Adrenal gland (tissue), 12 donors: ENCODE data around the gene LGALS16. TPM values are rescaled to one million over a fixed set of nuclear protein-coding genes. Genes with fewer than 3 reads are reported as not detected.
"Not testable (repeated sequence)": the region's sequence is repeated elsewhere in the genome, so short reads cannot be mapped to it uniquely, and the experiment has no call there.

ENCODE experiments used
- DNase-seq, 7 donors: peaks; one replicate each; pipeline ENCODE4 v3.0.0-alpha.2; 2019 to 2020
- H3K27ac ChIP-seq, 5 donors: fragments of 200-600 bp; sonication (generic) in 4 of 5; 1 replicate in 3 of 5; 2 replicates in 2 of 5; pipeline versions ENCODE4 v1.5.1 to v1.8.0; 2016 to 2020; ENCODE audit warnings: mild to moderate bottlenecking in 1 of 5
- H3K27me3 ChIP-seq: fragments of 200-600 bp; 2 replicates; pipeline ENCODE4 v1.8.0; 2021
- H3K36me3 ChIP-seq, 2 donors: fragments of 200-600 bp; replicated peaks in 1 of 2; 1 replicate in 1 of 2; 2 replicates in 1 of 2; pipeline versions ENCODE4 v1.5.1 to v1.8.0; 2018 to 2022
- H3K4me1 ChIP-seq, 2 donors: fragments of 200-600 bp; replicated peaks in 1 of 2; 1 replicate in 1 of 2; 2 replicates in 1 of 2; pipeline versions ENCODE4 v1.5.1 to v1.8.0; 2018 to 2021
- H3K4me3 ChIP-seq, 4 donors: fragments of 200-600 bp; sonication (generic) in 3 of 4; one replicate each; pipeline ENCODE4 v1.5.1; 2016 to 2018
- H3K9me3 ChIP-seq, 3 donors: fragments of 200-600 bp; sonication (generic) in 1 of 3; replicated peaks in 1 of 3; 1 replicate in 2 of 3; 2 replicates in 1 of 3; pipeline versions ENCODE4 v1.5.1 to v1.8.0; 2016 to 2021
- POLR2A ChIP-seq, 2 donors: fragments of 450-650 bp; IDR thresholded peaks; one replicate each; pipeline ENCODE4 v1.6.1; 2017; ENCODE audit warnings: antibody characterized with exemption in 2 of 2, mild to moderate bottlenecking in 2 of 2, moderate library complexity in 1 of 2
- WGBS, 4 donors: extraction: QIAGEN DNeasy Blood & Tissue Kit in 2 of 4; methylation state at CpG; one replicate each; pipeline versions ENCODE4 v1.1.5 to v1.1.7; 2013 to 2017; 5-methylcytosine and 5-hydroxymethylcytosine counted together
- intact Hi-C, 2 donors: fragments of 100-400 bp; cut with DNase I; formaldehyde crosslinking; loops; one replicate each; pipeline versions ENCODE4 v1.14.1 to v1.15.0; 2022 to 2023
- polyA plus RNA-seq, 3 donors: library from polyadenylated mRNA; stranded (reverse); fragments of 200-250 nt in 2 of 3; fragments of 350-450 nt in 1 of 3; fragmentation: Illumina TruSeq in 1 of 3; extraction: RNeasy Lipid Tissue Mini Kit (QIAGEN cat#74804) in 1 of 3; gene quantifications; one replicate each; pipeline ENCODE4 v1.2.3, GENCODE V29; 2013 to 2014
- total RNA-seq, 9 donors: library from RNA; depleted of rRNA in 4 of 9; stranded (reverse); fragments of >200 nt in 4 of 9; fragments of 120-200 nt in 1 of 9; fragmentation: NEBNext Ultra II Directional in 1 of 9; extraction: Animal tissue kit (Norgen Biotek cat#: 25700) in 1 of 9; gene quantifications; one replicate each; pipeline versions ENCODE4 v1.1.0 to v1.2.4, GENCODE V29; 2013 to 2023
- TF ChIP-seq, protein P1 (sequence below), 6 experiments: fragments of 450-650 bp in 4 of 6; fragments of 200-600 bp in 2 of 6; sonication (generic) in 1 of 6; IDR thresholded peaks; 1 replicate in 5 of 6; 2 replicates in 1 of 6; pipeline versions ENCODE4 v1.5.1 to v1.8.0; 2016 to 2021; ENCODE audit warnings: antibody characterized with exemption in 6 of 6, mild to moderate bottlenecking in 2 of 6, moderate library complexity in 1 of 6
- donor health status: healthy with polysubstance abuse.
- donor health status: Bipolar disorder and iron deficiency.
- donor health status: DM: yes; HTN: yes; CAD: no.
- donor health status: DM: no; HTN: no; CAD: no.
- donor health status: DM: no; HTN: no; CAD: no.
- donor health status: DM: yes; HTN: yes; CAD: no.

LGALS16 gene
- total and polyA plus RNA-seq, 12 donors: 1.4 TPM; not detected in 11

- Histone ChIP-seq H3K4me3 (no peak overlapping the region), H3K4me1 (no peaks in the 10 kb centered on the region), H3K36me3 (no peaks in the 10 kb centered on the region), H3K27ac (no peak overlapping the region), H3K27me3 (no peaks in the 10 kb centered on the region), H3K9me3 (no peaks in the 10 kb centered on the region)
- intact Hi-C loops: no loop called here
- 86 to 94% (median 89%) methylated on average over 4 to 5 of the region's 5 CpGs for WGBS, 4 donors
- no peak for DNase-seq
- TF ChIP-seq, protein P1, sequence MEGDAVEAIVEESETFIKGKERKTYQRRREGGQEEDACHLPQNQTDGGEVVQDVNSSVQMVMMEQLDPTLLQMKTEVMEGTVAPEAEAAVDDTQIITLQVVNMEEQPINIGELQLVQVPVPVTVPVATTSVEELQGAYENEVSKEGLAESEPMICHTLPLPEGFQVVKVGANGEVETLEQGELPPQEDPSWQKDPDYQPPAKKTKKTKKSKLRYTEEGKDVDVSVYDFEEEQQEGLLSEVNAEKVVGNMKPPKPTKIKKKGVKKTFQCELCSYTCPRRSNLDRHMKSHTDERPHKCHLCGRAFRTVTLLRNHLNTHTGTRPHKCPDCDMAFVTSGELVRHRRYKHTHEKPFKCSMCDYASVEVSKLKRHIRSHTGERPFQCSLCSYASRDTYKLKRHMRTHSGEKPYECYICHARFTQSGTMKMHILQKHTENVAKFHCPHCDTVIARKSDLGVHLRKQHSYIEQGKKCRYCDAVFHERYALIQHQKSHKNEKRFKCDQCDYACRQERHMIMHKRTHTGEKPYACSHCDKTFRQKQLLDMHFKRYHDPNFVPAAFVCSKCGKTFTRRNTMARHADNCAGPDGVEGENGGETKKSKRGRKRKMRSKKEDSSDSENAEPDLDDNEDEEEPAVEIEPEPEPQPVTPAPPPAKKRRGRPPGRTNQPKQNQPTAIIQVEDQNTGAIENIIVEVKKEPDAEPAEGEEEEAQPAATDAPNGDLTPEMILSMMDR (IDR thresholded peaks at IDR 0.05): no peak
- TF ChIP-seq POLR2A (IDR thresholded peaks at IDR 0.05): no peak
These were observed 25.7 kb downstream of the LGALS16 start for GRCh38 chr19:39681416-39681815.

- H3K4me1 ChIP-seq: no peaks in the 10 kb centered on the region
- no peak overlapping the region for H3K4me3 ChIP-seq
- 44 to 63% (median 58%) methylated on average over 5 of the region's 5 CpGs for WGBS, 4 donors
- intact Hi-C loops: no loop called here
- no peak overlapping the region for H3K27ac ChIP-seq
- no peaks in the 10 kb centered on the region for H3K36me3 ChIP-seq
- H3K27me3 ChIP-seq: no peaks in the 10 kb centered on the region
- TF ChIP-seq, protein P1 (IDR thresholded peaks at IDR 0.05): no peak
- no peak for TF ChIP-seq POLR2A (IDR thresholded peaks at IDR 0.05)
- no peak for DNase-seq
- H3K9me3 ChIP-seq: no peaks in the 10 kb centered on the region
These were observed 28.6 kb downstream of the LGALS16 start for GRCh38 chr19:39684267-39684666.

DNA sequence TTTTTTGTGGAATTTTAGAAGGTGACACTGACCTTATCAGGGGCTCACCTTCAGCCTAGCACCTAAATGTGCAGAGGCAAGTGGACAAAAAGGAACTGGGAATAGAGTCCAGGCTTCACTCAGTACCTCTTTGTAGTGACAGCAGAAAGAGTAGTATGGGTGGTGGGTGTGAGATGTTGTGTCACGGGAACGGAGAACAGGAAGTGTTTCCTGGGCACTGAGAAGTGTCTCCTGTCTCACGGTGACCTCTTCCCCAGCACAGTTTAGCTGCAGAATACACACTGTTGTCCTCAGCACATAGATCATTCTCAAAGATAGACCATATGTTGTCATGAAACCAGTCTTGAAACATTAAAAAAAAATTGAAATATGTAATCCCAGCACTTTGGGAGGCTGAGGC, 31.0 kb downstream of the LGALS16 start:
- no peaks in the 10 kb centered on the region for H3K36me3 ChIP-seq
- intact Hi-C loops: no loop called here
- no peaks in the 10 kb centered on the region for H3K9me3 ChIP-seq
- peaks cover 4% of the 10 kb centered on the region for H3K27me3 ChIP-seq
- TF ChIP-seq, protein P1 (IDR thresholded peaks at IDR 0.05): no peak
- no peak for TF ChIP-seq POLR2A (IDR thresholded peaks at IDR 0.05)
- DNase-seq: no peak
- H3K4me3 ChIP-seq: no peak overlapping the region
- whole genome bisulfite sequencing, 4 donors: 59 to 79% (median 70%) methylated on average over 3 of the region's 3 CpGs
- no peak overlapping the region for H3K27ac ChIP-seq
- no peaks in the 10 kb centered on the region for H3K4me1 ChIP-seq

GRCh38 chr19:39688637-39689036, 32.9 kb downstream of the LGALS16 start:
- 62 to 75% (median 71%) methylated on average over 4 of the region's 4 CpGs for WGBS, 4 donors
- H3K27ac ChIP-seq, DNase-seq, H3K36me3 ChIP-seq, H3K4me1 ChIP-seq, intact Hi-C loops, H3K9me3 ChIP-seq, H3K4me3 ChIP-seq, H3K27me3 ChIP-seq: not testable (repeated sequence)

- 69 to 100% (median 77%) methylated on average over 2 to 3 of the region's 3 CpGs for WGBS, 4 donors
- intact Hi-C loops: no loop called here
These were observed 36.5 kb downstream of the LGALS16 start for GRCh38 chr19:39692166-39692565.

More at GRCh38 chr19:39692166-39692565, 36.5 kb downstream of the LGALS16 start:
- TF ChIP-seq POLR2A (IDR thresholded peaks at IDR 0.05): no peak
- TF ChIP-seq, protein P1 (IDR thresholded peaks at IDR 0.05): no peak
- Histone ChIP-seq H3K36me3 (no peaks in the 10 kb centered on the region), H3K27ac (no peak overlapping the region), H3K4me3 (no peak overlapping the region), H3K9me3 (no peaks in the 10 kb centered on the region), H3K27me3 (peaks cover 4% of the 10 kb centered on the region), H3K4me1 (no peaks in the 10 kb centered on the region)
- DNase-seq: no peak
